ENCODE results near the gene RYR2. TPM values are rescaled to one million over a fixed set of nuclear protein-coding genes. Genes with fewer than 3 reads are reported as not detected.
"Not testable (repeated sequence)": the region's sequence is repeated elsewhere in the genome, so short reads cannot be mapped to it uniquely, and the experiment has no call there.

RYR2 gene
- total and polyA plus RNA-seq, 2 donors (not counting 1 experiment from before 2014, with no cell fraction given), result not detected

GRCh38 chr1:237126180-237126579 is 84.2 kb downstream of the RYR2 start:
- 80% methylated on average over 2 of the region's 2 CpGs for WGBS (ENCODE audit: insufficient coverage)
- no peak overlapping the region for H3K9ac ChIP-seq (ENCODE audit: low read length)
- no peaks in the 10 kb centered on the region for H3K79me2 ChIP-seq (ENCODE audit: control insufficient read depth, insufficient read depth, low read length)
- intact Hi-C loops (cut with micrococcal nuclease), result no loop called here
- ChIA-PET POLR2A (no interaction called here), CTCF (no interaction called here)
- peaks cover 9% of the 10 kb centered on the region for H3K9me3 Mint-ChIP-seq (ENCODE audit: insufficient read depth)
- no peaks in the 10 kb centered on the region for H3K4me1 Mint-ChIP-seq
- TF ChIP-seq, protein P1, sequence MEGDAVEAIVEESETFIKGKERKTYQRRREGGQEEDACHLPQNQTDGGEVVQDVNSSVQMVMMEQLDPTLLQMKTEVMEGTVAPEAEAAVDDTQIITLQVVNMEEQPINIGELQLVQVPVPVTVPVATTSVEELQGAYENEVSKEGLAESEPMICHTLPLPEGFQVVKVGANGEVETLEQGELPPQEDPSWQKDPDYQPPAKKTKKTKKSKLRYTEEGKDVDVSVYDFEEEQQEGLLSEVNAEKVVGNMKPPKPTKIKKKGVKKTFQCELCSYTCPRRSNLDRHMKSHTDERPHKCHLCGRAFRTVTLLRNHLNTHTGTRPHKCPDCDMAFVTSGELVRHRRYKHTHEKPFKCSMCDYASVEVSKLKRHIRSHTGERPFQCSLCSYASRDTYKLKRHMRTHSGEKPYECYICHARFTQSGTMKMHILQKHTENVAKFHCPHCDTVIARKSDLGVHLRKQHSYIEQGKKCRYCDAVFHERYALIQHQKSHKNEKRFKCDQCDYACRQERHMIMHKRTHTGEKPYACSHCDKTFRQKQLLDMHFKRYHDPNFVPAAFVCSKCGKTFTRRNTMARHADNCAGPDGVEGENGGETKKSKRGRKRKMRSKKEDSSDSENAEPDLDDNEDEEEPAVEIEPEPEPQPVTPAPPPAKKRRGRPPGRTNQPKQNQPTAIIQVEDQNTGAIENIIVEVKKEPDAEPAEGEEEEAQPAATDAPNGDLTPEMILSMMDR (IDR thresholded peaks at IDR 0.05), result no peak
- no peak for TF ChIP-seq EZH2 (IDR thresholded peaks at IDR 0.05; ENCODE audit: borderline replicate concordance, insufficient read depth, low read depth, low read length, poor library complexity, severe bottlenecking)
- no peak overlapping the region for H3K27ac Mint-ChIP-seq
- no peak overlapping the region for H3K4me3 Mint-ChIP-seq
- no peaks in the 10 kb centered on the region for H3K36me3 ChIP-seq (replicated peaks in 1 of 2; ENCODE audit: control extremely low read depth in 1 of 2, control insufficient read depth in 1 of 2, extremely low read depth in 1 of 2, insufficient read depth in 2 of 2, low read length in 1 of 2)
- DNase-seq (no peak), ATAC-seq (ENCODE audit: low read depth) (no peak)
- H3K4me2 ChIP-seq (replicated peaks; ENCODE audit: low read depth, low read length, poor library complexity, severe bottlenecking), result no peak overlapping the region
- no peaks in the 10 kb centered on the region for H3K27me3 Mint-ChIP-seq
- H3K27ac ChIP-seq (ENCODE audit: low read length in 2 of 2), result no peak overlapping the region
- H3K4me1 ChIP-seq (ENCODE audit: control insufficient read depth in 2 of 2, insufficient read depth in 2 of 2, low read length in 2 of 2), result no peaks in the 10 kb centered on the region
- no peaks in the 10 kb centered on the region for H4K20me1 ChIP-seq (ENCODE audit: control insufficient read depth, insufficient read depth, low read length, poor library complexity, severe bottlenecking)
- no peak overlapping the region for H3K4me3 ChIP-seq (ENCODE audit: control extremely low read depth in 1 of 5, extremely low read depth in 1 of 5, insufficient read depth in 1 of 5, low read depth in 2 of 5, low read length in 4 of 5)
- peaks cover 1 to 8% (median 2%) of the 10 kb centered on the region in 3 donors for H3K9me3 ChIP-seq (ENCODE audit: control extremely low read depth in 1 of 3, control insufficient read depth in 2 of 3, insufficient read depth in 1 of 3, low read length in 2 of 3)
- H3K27me3 ChIP-seq (replicated peaks in 1 of 4; ENCODE audit: control extremely low read depth in 1 of 4, control insufficient read depth in 3 of 4, insufficient read depth in 4 of 4, low read length in 3 of 4), result no peaks in the 10 kb centered on the region
- H2AFZ ChIP-seq (ENCODE audit: insufficient read depth, low read depth, low read length, poor library complexity, severe bottlenecking), result no peak overlapping the region

DNA sequence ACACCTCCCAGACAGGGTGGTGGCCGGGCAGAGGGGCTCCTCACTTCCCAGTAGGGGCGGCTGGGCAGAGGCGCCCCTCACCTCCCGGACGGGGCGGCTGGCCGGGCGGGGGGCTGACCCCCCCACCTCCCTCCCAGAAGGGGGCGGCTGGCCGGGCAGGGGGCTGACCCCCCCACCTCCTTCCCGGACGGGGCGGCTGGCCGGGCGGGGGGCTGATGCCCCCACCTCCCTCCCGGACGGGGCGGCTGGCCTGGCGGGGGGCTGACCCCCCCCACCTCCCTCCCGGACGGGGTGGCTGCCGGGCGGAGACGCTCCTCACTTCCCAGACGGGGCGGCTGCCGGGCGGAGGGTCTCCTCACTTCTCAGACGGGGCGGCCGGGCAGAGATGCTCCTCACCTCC is 85.3 kb downstream of the RYR2 start:
- H3K4me2 ChIP-seq (replicated peaks; ENCODE audit: low read depth, low read length, poor library complexity, severe bottlenecking); H3K27me3 Mint-ChIP-seq; CTCF ChIA-PET; H3K27ac Mint-ChIP-seq; intact Hi-C loops (cut with micrococcal nuclease); H3K79me2 ChIP-seq (ENCODE audit: control insufficient read depth, insufficient read depth, low read length); H2AFZ ChIP-seq (ENCODE audit: insufficient read depth, low read depth, low read length, poor library complexity, severe bottlenecking); ATAC-seq (ENCODE audit: low read depth); H3K27ac ChIP-seq (ENCODE audit: low read length in 2 of 2); H3K9ac ChIP-seq (ENCODE audit: low read length); DNase-seq; H4K20me1 ChIP-seq (ENCODE audit: control insufficient read depth, insufficient read depth, low read length, poor library complexity, severe bottlenecking); H3K4me3 ChIP-seq (ENCODE audit: control extremely low read depth in 1 of 5, extremely low read depth in 1 of 5, insufficient read depth in 1 of 5, low read depth in 2 of 5, low read length in 4 of 5); H3K27me3 ChIP-seq (replicated peaks in 1 of 4; ENCODE audit: control extremely low read depth in 1 of 4, control insufficient read depth in 3 of 4, insufficient read depth in 4 of 4, low read length in 3 of 4); H3K4me1 Mint-ChIP-seq; H3K36me3 ChIP-seq (replicated peaks in 1 of 2; ENCODE audit: control extremely low read depth in 1 of 2, control insufficient read depth in 1 of 2, extremely low read depth in 1 of 2, insufficient read depth in 2 of 2, low read length in 1 of 2); POLR2A ChIA-PET; H3K4me1 ChIP-seq (ENCODE audit: control insufficient read depth in 2 of 2, insufficient read depth in 2 of 2, low read length in 2 of 2); H3K4me3 Mint-ChIP-seq: not testable (repeated sequence)
- peaks cover 11% of the 10 kb centered on the region for H3K9me3 Mint-ChIP-seq (ENCODE audit: insufficient read depth)
- WGBS (ENCODE audit: insufficient coverage), result no CpG with 5 or more reads among the region's 31 CpGs
- peaks cover 1 to 12% (median 6%) of the 10 kb centered on the region in 3 donors for H3K9me3 ChIP-seq (ENCODE audit: control extremely low read depth in 1 of 3, control insufficient read depth in 2 of 3, insufficient read depth in 1 of 3, low read length in 2 of 3)
